ENCODE data around the gene NT5C3A.

NT5C3A gene

GRCh38 chr7:33062023-33062781, at the start of gene NT5C3A:
Gene NT5C3A, minus strand, starts transcription at chr7:33062776. Its CDS starts 71 bp downstream, at chr7:33062705.
- peaks cover 33% of the 10 kb centered on the region for H3K4me1 Mint-ChIP-seq
- DNase-seq, result no peak
- peaks cover 3% of the 10 kb centered on the region for H3K27me3 Mint-ChIP-seq (ENCODE audit: low read depth, poor library complexity)
- peaks cover 65% of the 10 kb centered on the region for H3K36me3 Mint-ChIP-seq (ENCODE audit: low read depth)
- H3K4me3 Mint-ChIP-seq, result peak within 1 kb of the TSS; percentile 98
- no peak for TF ChIP-seq CTCF (IDR thresholded peaks at IDR 0.05)
- H3K27ac Mint-ChIP-seq, result peak within 1 kb of the TSS; percentile 94
- H3K9me3 Mint-ChIP-seq, result peaks cover 57% of the 10 kb centered on the region

GRCh38 chr7:33111614-33112013, 49.0 kb upstream of the NT5C3A start:
- Mint-ChIP-seq H3K36me3 (ENCODE audit: low read depth) (no peaks in the 10 kb centered on the region), H3K4me3 (no peak overlapping the region), H3K27me3 (ENCODE audit: low read depth, poor library complexity) (peaks cover 35% of the 10 kb centered on the region), H3K4me1 (peaks cover 28% of the 10 kb centered on the region), H3K27ac (no peak overlapping the region), H3K9me3 (no peaks in the 10 kb centered on the region)
- no peak for TF ChIP-seq CTCF (IDR thresholded peaks at IDR 0.05)
- DNase-seq, result no peak

- H3K9me3 Mint-ChIP-seq, result no peaks in the 10 kb centered on the region
- no peak for DNase-seq
- H3K4me3 Mint-ChIP-seq, result peak overlapping the region; percentile 81
- TF ChIP-seq CTCF (IDR thresholded peaks at IDR 0.05), result no peak
- H3K36me3 Mint-ChIP-seq (ENCODE audit: low read depth), result no peaks in the 10 kb centered on the region
- peaks cover 27% of the 10 kb centered on the region for H3K27me3 Mint-ChIP-seq (ENCODE audit: low read depth, poor library complexity)
- no peak overlapping the region for H3K27ac Mint-ChIP-seq
- H3K4me1 Mint-ChIP-seq, result peaks cover 46% of the 10 kb centered on the region
Measured at GRCh38 chr7:33109758-33110238, 47.2 kb upstream of the NT5C3A start.

GRCh38 chr7:33109005-33109757, 46.6 kb upstream of the NT5C3A start, which contains the start of gene RP9:
Gene RP9, minus strand, starts transcription at chr7:33109404. Its CDS starts 32 bp downstream, at chr7:33109372.
- peaks cover 23% of the 10 kb centered on the region for H3K27me3 Mint-ChIP-seq (ENCODE audit: low read depth, poor library complexity)

GRCh38 chr7:33108554-33109004, 46.0 kb upstream of the NT5C3A start:
- Mint-ChIP-seq H3K4me1 (peaks cover 48% of the 10 kb centered on the region), H3K27me3 (ENCODE audit: low read depth, poor library complexity) (peaks cover 23% of the 10 kb centered on the region), H3K4me3 (peak overlapping the region; percentile 97), H3K36me3 (ENCODE audit: low read depth) (peaks cover 4% of the 10 kb centered on the region), H3K27ac (peak overlapping the region; percentile 91), H3K9me3 (no peaks in the 10 kb centered on the region)
- DNase-seq, result no peak
- TF ChIP-seq CTCF (IDR thresholded peaks at IDR 0.05), result no peak

More at GRCh38 chr7:33109005-33109757, 46.6 kb upstream of the NT5C3A start, which contains the start of gene RP9:
- Mint-ChIP-seq H3K4me3 (peak within 1 kb of the TSS; percentile 97), H3K4me1 (peaks cover 48% of the 10 kb centered on the region), H3K27ac (peak within 1 kb of the TSS; percentile 91), H3K9me3 (no peaks in the 10 kb centered on the region), H3K36me3 (ENCODE audit: low read depth) (no peaks in the 10 kb centered on the region)
- peak; percentile 86 for DNase-seq
- TF ChIP-seq CTCF (IDR thresholded peaks at IDR 0.05), result peak; percentile 38

All from nephron progenitor cell (in vitro differentiated cells).